Measurements from ENCODE around the gene FAM229A. TPM values are rescaled to one million over a fixed set of nuclear protein-coding genes. Genes with fewer than 3 reads are reported as not detected.
A peak's percentile ranks its signal among the peaks of the same experiment; 100 is the strongest.

Gene FAM229A
- total and polyA plus RNA-seq, 2 of the 8 experiments (the other 6 are each of a cell fraction or from before 2014, with no cell fraction given) = 4.1 to 4.2 TPM

- H2BK20ac ChIP-seq (ENCODE audit: low read length) = no peak overlapping the region
- H3K14ac ChIP-seq (ENCODE audit: insufficient read length) = no peak overlapping the region
- peak overlapping the region; percentile 59 for H4K5ac ChIP-seq (ENCODE audit: insufficient read length, low read depth, low read length)
- FAIRE-seq (no peak), DNase-seq (ENCODE audit: low read depth in 1 of 2, low spot score in 2 of 2) (no peak)
- peaks cover 7% of the 10 kb centered on the region for H3K79me1 ChIP-seq (ENCODE audit: low read depth, low read length)
- H2BK5ac ChIP-seq (ENCODE audit: low read depth, low read length) = peak overlapping the region; percentile 93
- no peaks in the 10 kb centered on the region for H3K9me3 ChIP-seq (ENCODE audit: insufficient read depth in 2 of 2, low read depth in 1 of 2, low read length in 1 of 2)
- H3K23ac ChIP-seq (ENCODE audit: insufficient read length) = no peak overlapping the region
- H4K91ac ChIP-seq (replicated peaks; ENCODE audit: insufficient read length, low read length) = peak overlapping the region; percentile 12
- 0 out of 2 replicates have a peak overlapping the region, but pooled peaks have one; percentile 75 for H2AK5ac ChIP-seq (ENCODE audit: low read depth, low read length)
- peaks cover 4 to 29% of the 10 kb centered on the region in 2 experiments for H3K79me2 ChIP-seq (ENCODE audit: control insufficient read depth in 1 of 2, insufficient read depth in 2 of 2, low read length in 2 of 2)
- no peak overlapping the region for H2BK120ac ChIP-seq (replicated peaks; ENCODE audit: low read depth, low read length)
- peak overlapping the region; percentile 79 to 100 (median 94) for H3K4me3 ChIP-seq (ENCODE audit: extremely low read depth in 1 of 4, insufficient read depth in 2 of 4, low read depth in 3 of 4, low read length in 4 of 4)
- peak overlapping the region; percentile 90; the same call in 1 of the 2 replicates for H4K8ac ChIP-seq (ENCODE audit: extremely low read depth, insufficient read depth, low read length)
- 2% methylated on average over 14 of the region's 14 CpGs; no CpG with 5 or more reads in 1 of the 2 experiments for WGBS, 2 experiments (ENCODE audit: extremely low coverage in 1 of 2, insufficient coverage in 1 of 2, insufficient read length in 1 of 2, insufficient replicate concordance in 2 of 2, low coverage in 1 of 2, low lambda C conversion rate in 2 of 2, missing lambda C conversion rate in 1 of 2)
- no peak overlapping the region for H3K4ac ChIP-seq (replicated peaks; ENCODE audit: insufficient read length, low read depth, low read length)
- peaks cover 4% of the 10 kb centered on the region; the same call in 1 of the 2 replicates for H3K23me2 ChIP-seq (ENCODE audit: low read depth, low read length)
- H3K9ac ChIP-seq (replicated peaks in 1 of 4; ENCODE audit: extremely low read depth in 1 of 4, low read depth in 3 of 4, low read length in 3 of 4) = peak overlapping the region; percentile 80 to 97 (median 88)
- 0 out of 2 replicates have a peak overlapping the region, but pooled peaks have one; percentile 92 for H2BK15ac ChIP-seq (ENCODE audit: low read length)
- H3K18ac ChIP-seq (ENCODE audit: extremely low read depth, low read length) = peak overlapping the region; percentile 89
- H3K4me2 ChIP-seq (ENCODE audit: insufficient read depth in 1 of 2, low read depth in 2 of 2, low read length in 2 of 2) = peak overlapping the region; percentile 84 to 90
- H3K56ac ChIP-seq (replicated peaks; ENCODE audit: insufficient read length, low read depth, low read length) = peak overlapping the region; percentile 63
- ChIA-PET CTCF (ENCODE audit: partially characterized antibody) (interaction anchor here (0.9 to 1.2 kb wide), 4 partner anchors 242 to 398 kb away, joined by 3 to 4 read pairs (median 3); no protein-coding TSS in a partner anchor), POLR2A (ENCODE audit: partially characterized antibody) (interaction anchor here (0.6 to 3.8 kb wide), 43 partner anchors 9 to 423 kb away, joined by 3 to 13 read pairs (median 4); partner anchors contain the start of genes FAM229A, HDAC1, IQCC and MARCKSL1)
- no peaks in the 10 kb centered on the region for H3K27me3 ChIP-seq (replicated peaks in 1 of 4; ENCODE audit: control insufficient read depth in 3 of 4, extremely low read depth in 1 of 4, insufficient read depth in 3 of 4, low read length in 3 of 4)
- peak overlapping the region; percentile 38 for H2AFZ ChIP-seq (ENCODE audit: low read length)
- peak overlapping the region; percentile 70; the same call in 1 of the 2 replicates for H2BK12ac ChIP-seq (ENCODE audit: low read depth, low read length)
- H3K27ac ChIP-seq (ENCODE audit: low read depth, low read length) = peak overlapping the region; percentile 91
- peaks cover 0 to 8% (median 3%) of the 10 kb centered on the region in 4 experiments; a peak in 4 of 7 replicates for H3K4me1 ChIP-seq (replicated peaks in 1 of 4; ENCODE audit: control insufficient read depth in 3 of 4, insufficient read depth in 4 of 4, low read length in 3 of 4)
- peaks cover 3 to 10% (median 7%) of the 10 kb centered on the region in 4 experiments; a peak in 5 of 8 replicates for H3K36me3 ChIP-seq (ENCODE audit: control insufficient read depth in 2 of 4, insufficient read depth in 4 of 4, low read length in 3 of 4)
- H4K20me1 ChIP-seq (replicated peaks in 1 of 2; ENCODE audit: control insufficient read depth in 1 of 2, insufficient read depth in 2 of 2, low read length in 2 of 2) = peaks cover 0 to 4% of the 10 kb centered on the region in 2 experiments
- TF ChIP-seq E2F6 (IDR thresholded peaks at IDR 0.05) (no peak), TEAD4 (IDR thresholded peaks at IDR 0.05; ENCODE audit: low read depth, low read length) (no peak), GABPA (IDR thresholded peaks at IDR 0.05; ENCODE audit: borderline replicate concordance, insufficient read depth, low read length) (no peak), CTCF (IDR thresholded peaks at IDR 0.05; ENCODE audit: control extremely low read depth in 1 of 3, insufficient read depth in 1 of 3, low read depth in 1 of 3, low read length in 3 of 3) (peak in 1 of 3 experiments; percentile 8; a peak in 1 of 4 replicates), TAF1 (IDR thresholded peaks at IDR 0.05; ENCODE audit: low read depth, low read length) (peak; percentile 19; the same call in 1 of the 2 replicates), SP4 (IDR thresholded peaks at IDR 0.05; ENCODE audit: low read length) (no peak), SP2 (IDR thresholded peaks at IDR 0.05; ENCODE audit: low read length) (no peak), PHF8 (conservative IDR thresholded peaks at IDR 0.05; ENCODE audit: low read depth, low read length) (peak; percentile 35)
These were observed 32.7 kb upstream of the FAM229A start for GRCh38 chr1:32394890-32395432.
